Memory B cell (primary cell): ENCODE data around the gene HMGN3.

Experiments used
- ATAC-seq: fragments of 150-1000 bp; cut with Tn5 transposase; 2 replicates; pipeline ENCODE4 v1.10.0; 2021; ENCODE audit warnings: low read depth, mild to moderate bottlenecking, moderate library complexity
- DNase-seq, 2 donors: peaks; one replicate each; pipeline ENCODE4 v3.0.0; 2022; ENCODE audit warnings: low spot score in 2 of 2
- H3K27ac Mint-ChIP-seq: one replicate; pipeline ENCODE4 v1.8.0; 2022; ENCODE audit warnings: mild to moderate bottlenecking, moderate library complexity, mixed read lengths
- H3K27me3 Mint-ChIP-seq: one replicate; pipeline ENCODE4 v1.8.0; 2022; ENCODE audit warnings: mixed read lengths
- H3K36me3 Mint-ChIP-seq: one replicate; pipeline ENCODE4 v1.8.0; 2022; ENCODE audit warnings: mild to moderate bottlenecking, mixed read lengths
- H3K4me1 Mint-ChIP-seq: one replicate; pipeline ENCODE4 v1.8.0; 2022; ENCODE audit warnings: mixed read lengths
- H3K4me3 Mint-ChIP-seq: one replicate; pipeline ENCODE4 v1.8.0; 2022; ENCODE audit warnings: mild to moderate bottlenecking, moderate library complexity, mixed read lengths
- H3K9me3 Mint-ChIP-seq: one replicate; pipeline ENCODE4 v1.8.0; 2022; ENCODE audit warnings: mixed read lengths

Gene HMGN3

GRCh38 chr6:79188107-79188506 is 46.4 kb downstream of the HMGN3 start:
- H3K4me3 Mint-ChIP-seq, result no peak overlapping the region
- no peaks in the 10 kb centered on the region for H3K4me1 Mint-ChIP-seq
- peaks cover 4% of the 10 kb centered on the region for H3K36me3 Mint-ChIP-seq
- peaks cover 5% of the 10 kb centered on the region for H3K9me3 Mint-ChIP-seq
- ATAC-seq, result no peak
- no peak for DNase-seq
- no peak overlapping the region for H3K27ac Mint-ChIP-seq
- H3K27me3 Mint-ChIP-seq, result no peaks in the 10 kb centered on the region

- Mint-ChIP-seq H3K4me3 (no peak overlapping the region), H3K9me3 (peaks cover 1% of the 10 kb centered on the region), H3K36me3 (no peaks in the 10 kb centered on the region), H3K27ac (no peak overlapping the region), H3K27me3 (no peaks in the 10 kb centered on the region), H3K4me1 (no peaks in the 10 kb centered on the region)
- ATAC-seq (no peak), DNase-seq (no peak)
Measured at GRCh38 chr6:79186564-79186963, 47.9 kb downstream of the HMGN3 start.

GRCh38 chr6:79184641-79185040 is 49.8 kb downstream of the HMGN3 start:
- Mint-ChIP-seq H3K36me3 (no peaks in the 10 kb centered on the region), H3K4me3 (no peak overlapping the region), H3K4me1 (no peaks in the 10 kb centered on the region), H3K27ac (no peak overlapping the region), H3K27me3 (no peaks in the 10 kb centered on the region), H3K9me3 (no peaks in the 10 kb centered on the region)
- ATAC-seq (no peak), DNase-seq (no peak)

GRCh38 chr6:79184086-79184485 is 50.4 kb downstream of the HMGN3 start:
- Mint-ChIP-seq H3K9me3 (no peaks in the 10 kb centered on the region), H3K4me3 (no peak overlapping the region), H3K36me3 (no peaks in the 10 kb centered on the region), H3K4me1 (no peaks in the 10 kb centered on the region), H3K27ac (no peak overlapping the region), H3K27me3 (no peaks in the 10 kb centered on the region)
- ATAC-seq (no peak), DNase-seq (no peak)

- no peaks in the 10 kb centered on the region for H3K4me1 Mint-ChIP-seq
- ATAC-seq (no peak), DNase-seq (no peak)
- H3K27me3 Mint-ChIP-seq, result peaks cover 1% of the 10 kb centered on the region
- H3K27ac Mint-ChIP-seq, result no peak overlapping the region
- peaks cover 5% of the 10 kb centered on the region for H3K9me3 Mint-ChIP-seq
- no peak overlapping the region for H3K4me3 Mint-ChIP-seq
- H3K36me3 Mint-ChIP-seq, result no peaks in the 10 kb centered on the region
Measured at GRCh38 chr6:79180052-79180451, 54.4 kb downstream of the HMGN3 start.

- Mint-ChIP-seq H3K27me3 (peaks cover 4% of the 10 kb centered on the region), H3K36me3 (no peaks in the 10 kb centered on the region)
Measured at GRCh38 chr6:79173378-79173777, 61.1 kb downstream of the HMGN3 start.

GRCh38 chr6:79170959-79171358 is 63.5 kb downstream of the HMGN3 start:
- Mint-ChIP-seq H3K36me3 (no peaks in the 10 kb centered on the region), H3K27ac (no peak overlapping the region), H3K4me3 (no peak overlapping the region), H3K27me3 (peaks cover 3% of the 10 kb centered on the region), H3K9me3 (no peaks in the 10 kb centered on the region), H3K4me1 (no peaks in the 10 kb centered on the region)
- DNase-seq (no peak), ATAC-seq (no peak)

More at GRCh38 chr6:79173378-79173777, 61.1 kb downstream of the HMGN3 start:
- no peak overlapping the region for H3K4me3 Mint-ChIP-seq
- H3K27ac Mint-ChIP-seq, result no peak overlapping the region
- peaks cover 5% of the 10 kb centered on the region for H3K9me3 Mint-ChIP-seq
- no peaks in the 10 kb centered on the region for H3K4me1 Mint-ChIP-seq
- no peak for DNase-seq
- ATAC-seq, result no peak

GRCh38 chr6:79170431-79170830 is 64.1 kb downstream of the HMGN3 start:
- Mint-ChIP-seq H3K4me1 (no peaks in the 10 kb centered on the region), H3K9me3 (no peaks in the 10 kb centered on the region), H3K27ac (no peak overlapping the region), H3K27me3 (peaks cover 3% of the 10 kb centered on the region), H3K36me3 (no peaks in the 10 kb centered on the region), H3K4me3 (no peak overlapping the region)
- DNase-seq (no peak), ATAC-seq (no peak)

- no peaks in the 10 kb centered on the region for H3K4me1 Mint-ChIP-seq
- DNase-seq, result no peak
- no peak overlapping the region for H3K27ac Mint-ChIP-seq
- ATAC-seq, result no peak
- H3K9me3 Mint-ChIP-seq, result no peaks in the 10 kb centered on the region
- H3K36me3 Mint-ChIP-seq, result no peaks in the 10 kb centered on the region
- H3K4me3 Mint-ChIP-seq, result no peak overlapping the region
- peaks cover 3% of the 10 kb centered on the region for H3K27me3 Mint-ChIP-seq
Measured at GRCh38 chr6:79168695-79168980, 65.8 kb downstream of the HMGN3 start.

GRCh38 chr6:79167931-79168694 is 66.4 kb downstream of the HMGN3 start:
- H3K27ac Mint-ChIP-seq, result no peak overlapping the region
- no peaks in the 10 kb centered on the region for H3K4me1 Mint-ChIP-seq
- H3K9me3 Mint-ChIP-seq, result no peaks in the 10 kb centered on the region
- no peaks in the 10 kb centered on the region for H3K36me3 Mint-ChIP-seq
- peaks cover 3% of the 10 kb centered on the region for H3K27me3 Mint-ChIP-seq
- DNase-seq, result no peak
- no peak for ATAC-seq
- no peak overlapping the region for H3K4me3 Mint-ChIP-seq

- Mint-ChIP-seq H3K9me3 (no peaks in the 10 kb centered on the region), H3K36me3 (no peaks in the 10 kb centered on the region), H3K4me1 (no peaks in the 10 kb centered on the region), H3K4me3 (no peak overlapping the region), H3K27ac (no peak overlapping the region), H3K27me3 (no peaks in the 10 kb centered on the region)
- no peak for ATAC-seq
- no peak for DNase-seq
Measured at GRCh38 chr6:79159846-79160245, 74.6 kb downstream of the HMGN3 start.

- DNase-seq, result no peak
- H3K9me3 Mint-ChIP-seq, result no peaks in the 10 kb centered on the region
Measured at GRCh38 chr6:79158856-79159516, 75.5 kb downstream of the HMGN3 start.

GRCh38 chr6:79157961-79158644 is 76.4 kb downstream of the HMGN3 start:
- no peak overlapping the region for H3K27ac Mint-ChIP-seq
- no peaks in the 10 kb centered on the region for H3K9me3 Mint-ChIP-seq
- no peak overlapping the region for H3K4me3 Mint-ChIP-seq
- H3K27me3 Mint-ChIP-seq, result no peaks in the 10 kb centered on the region
- DNase-seq, result no peak
- no peaks in the 10 kb centered on the region for H3K4me1 Mint-ChIP-seq
- ATAC-seq, result no peak
- no peaks in the 10 kb centered on the region for H3K36me3 Mint-ChIP-seq

More at GRCh38 chr6:79158856-79159516, 75.5 kb downstream of the HMGN3 start:
- Mint-ChIP-seq H3K27me3 (no peaks in the 10 kb centered on the region), H3K36me3 (no peaks in the 10 kb centered on the region), H3K4me3 (no peak overlapping the region), H3K27ac (no peak overlapping the region), H3K4me1 (no peaks in the 10 kb centered on the region)
- no peak for ATAC-seq

GRCh38 chr6:79152269-79152737 is 82.2 kb downstream of the HMGN3 start:
- Mint-ChIP-seq H3K4me3 (no peak overlapping the region), H3K9me3 (no peaks in the 10 kb centered on the region), H3K27ac (no peak overlapping the region), H3K27me3 (no peaks in the 10 kb centered on the region), H3K4me1 (no peaks in the 10 kb centered on the region), H3K36me3 (no peaks in the 10 kb centered on the region)
- DNase-seq (no peak), ATAC-seq (no peak)
